NCI-H2196 (cell line): ENCODE data around the gene KRT76.
"Not testable (repeated sequence)": the region's sequence is repeated elsewhere in the genome, so short reads cannot be mapped to it uniquely, and the experiment has no call there.

Experiments
- DNase-seq: peaks from one replicate; lab custom pipeline; 2025; ENCODE audit not compliant: unreplicated experiment; lab: John Stamatoyannopoulos, UW

Gene KRT76

DNA sequence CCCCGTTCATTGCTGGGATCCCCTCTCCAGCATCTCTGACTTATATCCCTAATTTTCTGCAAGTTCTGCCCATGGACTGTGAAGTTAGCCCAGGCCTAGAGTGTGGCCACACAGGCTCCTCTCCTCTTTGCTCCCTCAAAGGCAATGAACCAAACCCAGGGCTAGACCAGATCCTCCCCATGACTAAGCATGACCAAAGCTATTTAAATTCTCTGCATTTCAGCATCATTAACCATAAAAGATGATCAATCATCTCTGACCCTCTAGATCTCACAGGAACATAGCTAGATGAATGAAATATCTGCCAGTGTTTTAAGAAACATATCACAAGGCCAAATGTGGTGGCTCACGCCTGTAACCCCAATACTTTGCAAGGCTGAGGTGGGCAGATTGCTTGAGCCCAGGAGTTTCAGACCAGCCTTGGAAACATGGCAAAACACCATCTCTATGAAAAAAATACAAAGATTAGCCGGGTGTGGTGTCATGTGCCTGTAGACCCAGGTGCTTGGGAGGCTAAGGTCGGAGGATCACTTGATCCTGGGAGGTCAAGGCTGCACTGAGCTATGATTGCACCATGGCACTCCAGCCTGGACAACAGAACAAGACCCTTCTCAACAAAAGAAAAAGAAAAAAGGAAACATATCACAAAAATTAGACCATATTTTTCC lies 21.0 kb upstream of the KRT76 start:
- DNase-seq = no peak

DNA sequence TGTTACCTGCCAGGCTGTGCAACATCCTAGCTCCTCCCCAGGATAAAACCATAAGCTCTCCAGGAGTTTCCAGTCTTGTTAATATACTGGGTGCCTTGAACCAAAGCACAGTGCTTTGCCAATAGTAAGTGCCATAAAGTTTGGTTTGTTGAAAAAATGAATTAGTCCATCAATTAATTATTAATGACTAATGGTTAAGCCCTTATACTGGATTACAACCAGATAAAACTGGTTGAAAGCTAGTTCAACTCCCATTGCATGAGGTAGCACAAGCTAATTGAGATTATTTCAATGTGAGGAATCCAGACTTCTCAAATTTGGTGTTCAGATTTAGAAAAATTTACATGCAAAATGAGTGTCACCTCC lies 20.4 kb upstream of the KRT76 start:
- DNase-seq = no peak

DNA sequence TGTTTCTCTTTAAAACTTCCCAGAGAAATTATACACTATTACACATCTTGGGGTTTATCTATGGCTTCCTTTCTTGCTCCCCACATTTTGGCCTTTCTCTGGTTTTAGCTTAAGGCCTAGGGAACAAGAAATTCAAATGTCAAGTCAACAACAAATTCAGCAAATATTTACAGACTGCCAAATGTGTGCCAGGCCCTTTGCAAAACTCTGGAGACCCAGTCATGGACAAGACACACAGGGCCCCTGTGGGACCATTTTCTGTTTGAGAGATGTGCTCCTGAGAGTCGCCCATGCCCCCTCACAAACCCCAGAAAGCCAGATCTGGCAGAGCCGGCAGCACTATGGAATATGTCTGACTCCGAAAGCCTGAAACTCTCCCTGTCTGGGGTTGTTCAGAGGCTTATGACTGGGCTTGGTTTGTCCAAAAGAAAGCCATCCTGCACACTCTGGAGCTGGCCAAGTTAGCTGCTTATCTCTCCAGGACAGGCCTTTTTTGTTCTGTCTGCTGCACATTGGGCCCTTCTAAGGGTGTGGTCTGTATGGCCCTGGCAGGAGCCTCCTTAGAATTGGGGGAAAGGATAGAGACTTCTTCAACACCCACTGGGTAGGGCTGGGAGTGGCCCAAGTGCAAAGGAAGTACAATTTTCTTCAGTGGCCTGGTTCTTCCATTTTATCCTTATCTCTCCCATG lies 19.8 kb upstream of the KRT76 start:
- no peak for DNase-seq

DNA sequence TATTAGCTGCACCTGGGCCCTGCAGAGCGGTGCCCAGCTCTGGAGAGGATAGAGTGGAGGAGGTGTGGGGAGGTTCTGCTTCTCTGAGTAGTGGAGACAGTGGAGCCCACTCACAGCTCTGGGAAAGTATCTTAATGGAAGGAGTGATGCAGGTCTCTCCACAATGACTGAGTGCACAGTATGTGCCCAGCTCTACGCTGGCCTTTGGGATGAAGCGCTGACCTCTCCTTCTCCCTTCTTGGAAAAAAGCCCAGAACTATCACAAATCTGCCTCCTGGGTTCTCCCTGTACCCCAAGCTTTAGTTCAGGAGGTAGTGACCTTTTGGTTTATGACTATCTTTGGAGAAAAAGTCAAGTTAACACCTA lies 19.3 kb upstream of the KRT76 start:
- no peak for DNase-seq

DNA sequence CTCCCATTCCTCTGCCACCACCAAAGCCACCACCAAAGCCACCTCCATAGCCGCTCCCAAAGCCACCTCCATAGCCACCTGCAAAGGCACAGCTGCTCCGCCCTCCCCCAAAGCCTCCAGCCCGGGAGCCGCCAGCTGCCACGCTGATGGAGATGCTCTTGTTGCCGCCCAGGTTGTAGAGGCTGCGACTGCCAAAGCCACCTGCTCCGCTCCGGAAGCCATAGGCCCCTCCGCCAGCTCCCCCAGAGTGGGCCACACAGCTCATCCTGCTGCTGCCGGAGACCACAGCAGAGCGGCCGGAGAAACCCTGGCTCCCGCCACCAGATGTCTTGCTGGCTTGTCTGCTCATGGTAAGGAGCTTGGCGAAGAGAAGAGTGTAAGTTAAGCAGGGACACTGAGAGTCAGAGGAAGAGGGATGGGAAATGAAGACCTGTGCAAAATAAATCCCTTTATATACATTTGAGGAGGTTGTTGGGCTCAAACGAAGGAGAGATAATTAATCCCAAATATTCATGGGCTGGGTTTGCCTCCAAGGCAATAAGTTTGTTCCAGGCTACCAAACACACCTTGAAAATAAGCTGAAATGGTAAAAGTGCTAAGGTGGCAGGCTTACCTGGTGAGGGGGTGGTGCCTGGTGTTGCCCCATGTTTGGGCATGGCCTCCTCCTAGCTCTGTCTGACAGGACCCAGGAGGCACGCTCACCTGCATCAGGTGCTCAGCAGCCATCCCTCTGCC lies 18.7 kb upstream of the KRT76 start, which contains the start of gene KRT3:
Gene KRT3 (minus strand): TSS at position 424 of the 735 bp plus-strand sequence. CDS start 75 bp downstream, at position 349.
- no peak for DNase-seq

DNA sequence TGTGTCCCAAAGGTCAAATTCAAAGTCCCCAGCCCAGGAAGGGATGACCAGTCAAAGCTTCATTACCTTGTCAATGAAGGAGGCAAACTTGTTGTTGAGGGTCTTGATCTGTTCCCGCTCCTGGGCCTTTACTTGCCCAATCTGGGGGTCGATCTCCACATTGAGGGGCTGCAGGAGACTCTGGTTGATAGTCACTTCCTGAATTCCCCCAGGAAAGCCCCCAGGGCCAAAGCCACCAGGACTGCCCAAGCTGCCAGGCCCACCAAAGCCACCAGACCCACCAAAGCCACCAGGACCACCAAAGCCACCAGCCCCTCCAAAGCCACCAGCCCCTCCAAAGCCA lies 18.2 kb upstream of the KRT76 start:
- DNase-seq = not testable (repeated sequence)

DNA sequence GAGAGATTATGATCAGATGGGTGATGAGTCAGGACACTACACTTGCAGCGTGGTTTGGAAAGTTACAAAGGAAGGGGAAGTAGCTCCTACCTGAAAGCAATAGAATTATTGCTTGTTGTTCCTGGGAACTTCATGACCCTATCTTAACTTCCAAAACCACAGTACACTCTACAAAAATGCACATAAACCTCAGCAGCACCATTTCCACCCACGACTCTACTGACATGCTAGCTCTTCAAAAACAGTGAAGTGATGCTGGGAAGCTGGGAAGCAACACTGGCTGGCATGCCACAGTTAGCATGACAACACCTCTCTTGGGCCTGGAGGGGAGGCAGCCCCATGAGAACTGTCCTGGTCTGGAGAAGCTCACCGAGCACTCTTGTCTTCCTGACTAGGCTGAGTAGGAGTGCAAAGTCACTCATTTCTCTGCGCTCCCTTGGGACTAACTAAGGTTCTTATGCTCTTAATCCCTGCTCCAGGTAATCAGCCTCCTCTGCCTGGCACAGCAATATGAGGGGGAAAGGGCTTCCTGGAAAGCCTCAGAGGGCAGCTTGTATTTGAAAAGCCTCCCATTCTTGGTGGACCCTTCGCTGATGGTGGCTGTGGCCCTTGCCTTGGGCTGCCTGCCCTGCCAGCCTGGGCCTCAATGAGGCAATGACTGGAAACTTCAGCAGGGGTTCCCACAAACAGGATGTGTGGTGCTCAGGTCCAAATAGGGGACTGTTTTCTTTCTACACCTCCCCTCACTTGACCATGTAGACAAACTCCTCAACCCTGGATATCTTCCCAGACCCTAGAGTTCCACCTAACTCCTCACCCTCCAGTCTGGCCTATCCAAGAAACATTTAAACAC lies 17.6 kb upstream of the KRT76 start:
- DNase-seq = no peak

DNA sequence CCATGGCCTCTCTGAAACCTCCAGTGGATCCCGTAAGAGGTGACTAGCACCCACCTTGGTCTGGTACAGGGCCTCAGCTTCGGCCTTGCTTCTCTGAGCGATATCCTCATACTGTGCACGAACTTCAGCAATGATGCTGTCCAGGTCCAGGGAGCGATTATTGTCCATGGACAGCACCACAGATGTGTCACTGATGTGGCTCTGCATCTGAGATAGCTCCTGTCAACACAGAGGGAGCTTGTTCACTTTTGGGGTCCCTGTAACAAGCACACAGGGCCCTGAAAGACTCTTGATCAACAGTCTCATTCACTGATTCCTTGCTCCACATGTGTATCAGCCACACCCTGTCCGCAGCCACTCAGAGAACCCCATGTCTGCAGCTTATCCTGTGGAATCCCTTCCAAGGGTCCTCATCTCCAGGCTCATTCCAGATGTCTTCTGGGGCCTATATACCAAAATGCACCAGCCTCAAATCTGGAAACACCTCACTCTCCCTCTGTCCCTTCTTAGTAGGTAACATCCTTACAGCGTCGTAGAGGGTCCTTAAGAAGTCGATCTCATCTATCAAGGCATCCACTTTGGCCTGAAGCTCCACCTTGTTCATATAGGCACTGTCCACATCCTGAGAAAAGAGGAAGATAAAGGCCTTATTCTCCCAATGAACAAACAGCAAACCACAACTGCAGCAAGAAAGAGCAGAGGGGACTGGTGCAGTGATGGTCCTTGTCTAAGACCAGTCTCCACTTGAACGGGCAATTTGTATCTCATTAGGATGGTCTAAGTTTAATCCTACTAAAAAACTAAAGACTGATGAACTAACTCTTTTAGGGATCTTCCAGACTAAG lies 15.3 kb upstream of the KRT76 start:
- no peak for DNase-seq

DNA sequence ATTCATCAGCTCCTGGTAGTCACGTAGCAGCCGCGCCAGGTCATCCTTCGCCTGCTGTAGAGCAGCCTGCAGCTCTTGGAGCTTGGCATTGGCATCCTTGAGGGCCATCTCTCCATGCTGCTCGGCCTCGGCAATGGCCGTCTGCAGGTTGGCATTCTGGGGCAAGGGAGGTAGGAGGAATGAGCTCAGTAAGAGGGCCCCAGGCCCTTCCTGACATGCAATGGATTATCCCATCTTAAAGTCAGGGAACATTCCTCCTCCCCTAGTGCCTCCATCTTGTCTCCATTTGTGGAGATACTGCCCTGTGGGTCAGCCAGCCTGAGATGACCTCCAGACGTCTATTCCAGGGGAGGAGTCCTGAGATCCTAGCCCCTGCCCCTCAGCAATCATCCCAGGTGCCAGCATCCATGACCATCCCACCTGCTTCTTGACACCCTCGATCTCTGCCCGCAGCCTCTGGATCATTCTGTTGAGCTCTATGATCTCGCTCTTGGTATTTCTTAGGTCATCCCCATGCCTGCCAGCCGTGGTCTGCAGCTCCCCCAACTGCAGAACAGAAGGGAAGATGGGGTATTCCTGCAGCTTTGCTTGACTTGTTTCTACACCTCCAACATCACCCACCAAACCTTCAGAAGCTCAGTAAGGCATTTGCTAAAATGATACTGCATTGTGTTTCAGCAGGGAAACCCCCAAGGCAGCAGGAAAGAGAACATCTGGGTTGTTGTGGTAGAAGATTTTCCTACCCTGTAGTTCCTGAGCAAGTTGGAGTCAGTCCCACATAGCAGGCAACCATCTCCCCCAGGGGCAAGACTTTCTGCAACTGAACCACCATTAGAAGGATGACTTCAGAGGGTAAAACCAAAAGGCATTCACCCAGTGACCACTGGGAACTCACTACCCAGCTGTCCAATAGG lies 14.4 kb upstream of the KRT76 start:
- DNase-seq = no peak

DNA sequence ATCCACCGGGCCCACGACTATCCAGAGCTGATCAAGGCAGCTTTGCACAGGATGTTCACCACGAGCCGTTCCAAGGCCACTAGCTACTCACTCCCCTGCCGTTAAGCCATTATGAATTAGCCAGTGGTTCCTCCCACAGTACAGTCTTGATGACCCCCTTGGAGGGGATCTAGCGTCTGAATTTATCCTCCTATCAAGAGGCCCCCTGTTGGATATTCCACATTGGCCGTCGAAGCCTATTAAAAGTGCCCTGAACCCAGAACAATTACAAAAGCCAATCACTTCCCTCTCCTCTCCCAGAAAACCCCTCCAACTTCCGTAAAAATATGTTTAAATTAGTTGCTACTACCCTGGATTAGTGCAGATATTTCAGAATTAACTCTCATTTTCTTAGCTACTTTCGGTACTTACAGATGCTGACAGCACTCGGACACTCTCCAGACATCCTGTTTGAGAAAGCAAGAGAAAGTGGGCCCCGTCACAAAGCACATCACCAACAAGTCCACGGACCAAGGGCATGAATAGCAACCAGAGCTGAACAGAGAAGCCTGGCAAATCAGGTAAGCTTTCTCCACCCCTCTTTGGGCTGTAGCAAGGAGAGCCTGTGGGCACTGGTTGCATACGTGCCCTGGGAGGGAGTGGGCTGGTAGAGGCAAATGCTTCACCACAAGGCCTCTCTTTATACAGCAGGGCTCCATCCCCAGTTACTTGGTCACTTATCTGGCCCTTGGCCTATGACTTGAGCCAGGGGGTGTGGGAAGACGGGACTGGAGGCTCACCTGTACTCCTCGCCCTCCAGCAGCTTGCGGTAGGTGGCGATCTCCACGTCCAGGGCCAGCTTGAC lies 13.5 kb upstream of the KRT76 start:
- DNase-seq = no peak

DNA sequence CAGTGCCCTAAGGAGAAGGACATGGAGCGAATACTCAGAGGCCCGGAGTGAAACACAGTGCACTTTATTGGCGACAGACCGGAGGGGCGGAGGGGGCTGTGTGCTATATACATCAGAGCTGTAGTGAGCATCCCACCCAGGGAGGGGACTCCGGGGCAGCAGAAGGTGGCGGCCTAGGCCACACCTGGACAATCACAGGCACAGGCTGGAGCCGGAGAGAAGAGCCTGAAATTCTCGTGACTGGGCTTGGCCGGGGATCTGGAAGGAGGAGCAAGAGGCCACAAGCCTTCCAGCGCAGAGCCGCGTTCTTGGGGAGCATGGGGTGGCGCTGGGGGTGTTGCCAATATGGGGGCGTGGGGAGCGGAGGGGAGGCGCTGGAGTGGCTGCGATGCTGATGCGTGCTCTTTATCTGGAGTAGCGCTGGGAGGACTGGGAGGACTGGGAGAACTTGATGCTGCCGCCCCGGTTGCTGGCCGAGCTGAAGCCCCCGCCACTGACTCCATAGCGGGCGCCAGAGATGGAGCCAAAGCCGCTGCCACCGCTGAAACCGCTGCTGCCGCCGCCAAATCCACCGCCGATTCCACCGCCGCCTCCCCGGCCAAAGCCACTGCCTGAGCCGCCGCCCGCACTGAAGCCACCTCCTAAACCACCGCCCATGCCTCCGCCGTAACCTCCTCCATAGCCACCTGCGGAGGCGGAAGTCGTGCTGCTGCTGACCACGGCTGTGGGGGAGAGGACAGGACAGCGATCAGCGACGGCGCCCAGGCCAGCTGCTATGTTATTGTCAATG lies 12.7 kb upstream of the KRT76 start:
- DNase-seq = no peak

DNA sequence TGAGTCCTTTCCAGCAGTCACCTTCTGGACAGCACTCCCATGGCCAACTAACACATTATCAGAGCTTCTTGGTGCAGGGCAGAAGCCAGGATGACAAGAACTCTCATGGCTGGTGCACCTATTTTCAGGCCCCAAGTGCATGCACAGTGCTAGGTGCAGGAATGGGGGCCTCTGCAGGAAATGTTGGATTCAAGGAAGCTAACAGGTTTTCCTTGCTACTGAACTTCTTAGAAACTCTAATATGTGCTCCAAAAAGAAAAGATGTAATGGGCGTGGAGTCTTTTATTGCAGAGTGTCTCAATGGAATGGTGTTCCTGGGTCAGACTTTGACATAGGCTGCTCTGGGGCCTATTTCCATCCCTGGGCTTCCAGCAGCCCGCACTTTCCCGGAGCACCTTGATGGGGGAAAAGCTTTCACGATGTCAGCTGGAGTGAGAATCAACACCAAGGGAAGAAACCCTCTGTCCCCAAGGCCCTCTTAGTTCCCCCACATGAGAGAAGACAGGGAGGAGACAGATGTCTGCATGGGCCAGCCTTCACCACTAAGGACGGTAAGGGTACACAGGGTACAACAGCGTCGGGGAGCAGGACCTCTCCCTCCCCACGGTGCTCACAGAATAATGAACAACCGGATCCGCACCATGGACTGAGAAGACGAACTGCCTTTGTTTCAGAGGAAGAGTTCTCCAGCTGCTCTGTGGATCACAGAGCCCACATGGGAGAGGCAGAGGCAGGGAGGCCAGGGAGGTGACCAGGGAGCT lies 11.9 kb upstream of the KRT76 start:
- DNase-seq = no peak

DNA sequence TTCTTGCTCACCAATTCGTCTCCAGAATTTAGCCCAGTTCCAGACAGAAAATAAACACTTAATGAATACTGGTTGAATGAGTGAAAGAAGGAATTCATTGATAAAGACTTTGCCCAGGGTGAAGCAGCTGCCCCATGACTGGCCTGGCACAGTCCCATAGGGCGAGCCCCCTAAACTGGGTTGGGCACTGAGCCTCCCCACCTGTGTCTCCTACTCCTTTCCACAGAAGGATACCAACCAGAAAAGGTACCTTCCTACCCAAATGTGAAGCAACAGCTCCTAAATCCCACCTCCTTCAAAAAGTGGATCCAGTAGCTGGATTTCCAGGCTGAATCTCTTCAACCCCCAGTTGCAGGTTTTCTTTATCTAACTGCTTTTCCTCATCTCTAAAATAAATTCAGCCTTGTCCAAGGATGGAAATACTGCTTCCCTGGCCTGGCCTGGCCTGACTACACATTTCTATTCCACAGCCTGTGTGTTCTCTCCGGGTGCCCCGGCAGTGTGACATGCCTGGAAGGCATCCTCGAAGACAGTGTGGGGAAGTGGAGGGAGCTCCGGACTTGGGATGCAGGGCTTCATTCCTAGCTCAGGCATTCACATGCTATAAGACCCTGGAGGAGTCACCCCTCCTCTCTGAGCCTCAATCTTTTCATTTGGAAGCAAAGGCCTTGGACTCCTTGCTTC lies 11.2 kb upstream of the KRT76 start:
- no peak for DNase-seq

DNA sequence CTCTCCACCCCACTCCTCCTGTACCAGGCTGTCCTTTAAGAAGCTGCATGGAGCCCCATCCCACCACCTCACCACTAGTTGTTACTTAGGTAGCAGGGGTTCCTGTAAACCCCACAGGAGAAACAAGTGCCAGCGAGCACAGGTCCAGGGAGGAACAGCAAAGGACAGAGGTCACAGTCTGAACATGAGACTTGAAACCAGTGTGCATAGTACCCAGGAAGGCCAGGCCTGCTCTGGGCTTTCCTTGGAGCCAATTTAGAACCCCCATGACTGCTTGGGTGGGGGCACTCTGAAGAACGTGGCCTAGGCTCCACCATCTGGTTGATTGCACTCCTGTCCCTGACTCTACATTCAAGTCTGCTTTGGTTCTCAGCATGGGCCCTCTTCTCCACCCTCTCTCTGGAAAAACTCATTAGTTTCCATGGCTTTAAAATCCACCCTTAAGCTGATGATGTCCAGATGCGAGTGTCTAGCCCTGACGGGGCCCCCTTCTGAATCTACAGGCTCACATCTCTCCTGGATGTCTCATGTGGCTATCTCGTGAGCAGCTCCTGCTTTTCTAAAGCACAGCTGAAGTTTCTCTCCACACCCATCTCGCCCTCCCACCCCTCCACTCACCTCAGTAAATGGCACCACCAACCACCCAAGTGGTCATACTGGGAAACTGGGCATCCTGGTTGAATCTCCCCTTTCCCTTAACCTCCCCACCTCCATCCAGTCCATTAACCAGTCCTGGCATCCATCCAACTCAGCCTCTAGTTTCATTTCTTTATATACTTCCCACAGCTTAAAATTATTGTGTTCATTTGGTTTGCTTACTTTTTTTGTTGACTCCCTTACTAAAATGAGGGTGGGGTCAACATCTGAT lies 10.4 kb upstream of the KRT76 start:
- peak; percentile 16 for DNase-seq

DNA sequence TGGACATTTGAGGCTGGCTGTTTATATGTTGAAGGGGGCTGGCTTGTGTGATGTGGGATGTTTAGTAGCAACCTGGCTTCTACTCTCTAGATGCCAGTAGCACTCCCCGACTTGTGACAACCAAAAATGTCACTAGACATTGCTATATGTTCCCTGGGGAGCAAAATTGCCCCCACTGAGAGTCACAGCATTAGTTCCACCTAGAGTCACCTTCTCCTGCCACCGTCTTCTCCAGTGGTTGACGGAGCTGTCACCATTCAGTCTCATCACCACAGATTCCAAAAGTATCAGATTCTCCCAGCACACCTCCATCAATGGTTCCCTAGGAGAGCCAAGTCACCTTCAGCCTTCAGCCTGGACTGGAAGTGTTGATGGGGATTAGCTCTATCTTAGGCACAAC lies 7.8 kb upstream of the KRT76 start:
- no peak for DNase-seq
